ENCODE measurements around the gene SPATA33.

The SPATA33 gene

GRCh38 chr16:89612415-89613166 lies 45.0 kb upstream of the SPATA33 start:
- H3K79me2 ChIP-seq (ENCODE audit: low read length), result no peaks in the 10 kb centered on the region
- no peak overlapping the region for H3K9ac ChIP-seq (ENCODE audit: low read length)
- H3K4me3 ChIP-seq (ENCODE audit: low read length), result no peak overlapping the region
- no peaks in the 10 kb centered on the region for H3K27me3 ChIP-seq (replicated peaks; ENCODE audit: insufficient read depth, low read length)
- no peak for DNase-seq
- no peaks in the 10 kb centered on the region for H3K36me3 ChIP-seq (replicated peaks; ENCODE audit: insufficient read depth, low read length)
- H3K4me2 ChIP-seq (ENCODE audit: low read depth, low read length), result peak overlapping the region; percentile 37; the same call in 1 of the 2 replicates
- H3K4me1 ChIP-seq (ENCODE audit: low read length), result peaks cover 10% of the 10 kb centered on the region; the same call in 1 of the 2 replicates
- H4K20me1 ChIP-seq (ENCODE audit: insufficient read depth, low read length), result no peaks in the 10 kb centered on the region
- no peak overlapping the region for H3K27ac ChIP-seq (ENCODE audit: low read length)
- H2AFZ ChIP-seq (ENCODE audit: low read length), result no peak overlapping the region
- no peaks in the 10 kb centered on the region for H3K9me2 ChIP-seq (replicated peaks; ENCODE audit: insufficient read depth, low read length)
- no peaks in the 10 kb centered on the region for H3F3A ChIP-seq (ENCODE audit: insufficient read depth, low read length)
- TF ChIP-seq EZH2phosphoT487 (IDR thresholded peaks at IDR 0.05; ENCODE audit: low read length), result no peak
- no peak for TF ChIP-seq CTCF (IDR thresholded peaks at IDR 0.05; ENCODE audit: low read length)
- TF ChIP-seq EZH2 (optimal IDR thresholded peaks at IDR 0.05; ENCODE audit: low read depth, low read length), result no peak
- no peaks in the 10 kb centered on the region for H3K9me3 ChIP-seq (replicated peaks; ENCODE audit: insufficient read depth, low read length)

- H3K9ac ChIP-seq (ENCODE audit: low read length), result no peak within 1 kb of the TSS
- H3K36me3 ChIP-seq (replicated peaks; ENCODE audit: insufficient read depth, low read length), result no peaks in the 10 kb centered on the region
- H3F3A ChIP-seq (ENCODE audit: insufficient read depth, low read length), result no peaks in the 10 kb centered on the region
- no peak for TF ChIP-seq EZH2phosphoT487 (IDR thresholded peaks at IDR 0.05; ENCODE audit: low read length)
- TF ChIP-seq CTCF (IDR thresholded peaks at IDR 0.05; ENCODE audit: low read length), result no peak
- TF ChIP-seq EZH2 (optimal IDR thresholded peaks at IDR 0.05; ENCODE audit: low read depth, low read length), result no peak
- peak within 1 kb of the TSS; percentile 37; the same call in 1 of the 2 replicates for H3K4me2 ChIP-seq (ENCODE audit: low read depth, low read length)
- no peaks in the 10 kb centered on the region for H3K9me2 ChIP-seq (replicated peaks; ENCODE audit: insufficient read depth, low read length)
- H3K4me1 ChIP-seq (ENCODE audit: low read length), result peaks cover 10% of the 10 kb centered on the region; the same call in 1 of the 2 replicates
- H4K20me1 ChIP-seq (ENCODE audit: insufficient read depth, low read length), result no peaks in the 10 kb centered on the region
- 0 out of 2 replicates have a peak within 1 kb of the TSS, but pooled peaks have one; percentile 31 for H2AFZ ChIP-seq (ENCODE audit: low read length)
- no peaks in the 10 kb centered on the region for H3K79me2 ChIP-seq (ENCODE audit: low read length)
- H3K27me3 ChIP-seq (replicated peaks; ENCODE audit: insufficient read depth, low read length), result no peaks in the 10 kb centered on the region
- no peak within 1 kb of the TSS for H3K4me3 ChIP-seq (ENCODE audit: low read length)
- DNase-seq, result peak; percentile 13
- H3K9me3 ChIP-seq (replicated peaks; ENCODE audit: insufficient read depth, low read length), result no peaks in the 10 kb centered on the region
- H3K27ac ChIP-seq (ENCODE audit: low read length), result peak within 1 kb of the TSS; percentile 18; the same call in 1 of the 2 replicates
Observed at GRCh38 chr16:89613231-89613953, 44.2 kb upstream of the SPATA33 start, which contains the start of gene DPEP1. Gene DPEP1, plus strand, starts transcription at chr16:89613642. Its CDS starts 16,769 bp downstream, at chr16:89630411.

GRCh38 chr16:89613954-89614459 lies 43.6 kb upstream of the SPATA33 start:
- no peaks in the 10 kb centered on the region for H3F3A ChIP-seq (ENCODE audit: insufficient read depth, low read length)
- H3K4me1 ChIP-seq (ENCODE audit: low read length), result peaks cover 10% of the 10 kb centered on the region; the same call in 1 of the 2 replicates

More at GRCh38 chr16:89613954-89614459, 43.6 kb upstream of the SPATA33 start:
- no peak overlapping the region for H2AFZ ChIP-seq (ENCODE audit: low read length)
- no peaks in the 10 kb centered on the region for H3K79me2 ChIP-seq (ENCODE audit: low read length)
- no peaks in the 10 kb centered on the region for H3K9me3 ChIP-seq (replicated peaks; ENCODE audit: insufficient read depth, low read length)
- H3K9ac ChIP-seq (ENCODE audit: low read length), result no peak overlapping the region
- no peak for DNase-seq
- H3K36me3 ChIP-seq (replicated peaks; ENCODE audit: insufficient read depth, low read length), result no peaks in the 10 kb centered on the region
- H3K4me3 ChIP-seq (ENCODE audit: low read length), result no peak overlapping the region
- H3K9me2 ChIP-seq (replicated peaks; ENCODE audit: insufficient read depth, low read length), result no peaks in the 10 kb centered on the region
- H3K27ac ChIP-seq (ENCODE audit: low read length), result no peak overlapping the region
- H3K27me3 ChIP-seq (replicated peaks; ENCODE audit: insufficient read depth, low read length), result no peaks in the 10 kb centered on the region
- TF ChIP-seq CTCF (IDR thresholded peaks at IDR 0.05; ENCODE audit: low read length) (no peak), EZH2 (optimal IDR thresholded peaks at IDR 0.05; ENCODE audit: low read depth, low read length) (no peak), EZH2phosphoT487 (IDR thresholded peaks at IDR 0.05; ENCODE audit: low read length) (no peak)
- no peaks in the 10 kb centered on the region for H4K20me1 ChIP-seq (ENCODE audit: insufficient read depth, low read length)
- H3K4me2 ChIP-seq (ENCODE audit: low read depth, low read length), result no peak overlapping the region

Measured in MM.1S (cell line).